BJ (cell line): ENCODE measurements around the gene DBNL. TPM values are rescaled to one million over a fixed set of nuclear protein-coding genes. Genes with fewer than 3 reads are reported as not detected.
A peak's percentile ranks its signal among the peaks of the same experiment; 100 is the strongest.
"Not testable (repeated sequence)": the region's sequence is repeated elsewhere in the genome, so short reads cannot be mapped to it uniquely, and the experiment has no call there.

Experiments
- CTCF ChIA-PET: fragments of 350-600 bp; formaldehyde crosslinking; extraction: SDS; loops from one replicate; lab custom pipeline; 2021; ENCODE audit warnings: antibody characterized with exemption, inconsistent platforms; lab: Yijun Ruan, JAX
- POLR2A ChIA-PET: fragments of 300-600 bp; sonication (Branson Sonifier 250); formaldehyde crosslinking; extraction: SDS; loops from one replicate; lab custom pipeline; 2021; ENCODE audit warnings: antibody characterized with exemption; lab: Charles Lee
- DNase-seq: peaks from one replicate; pipeline ENCODE4 v3.0.0-alpha.2; 2011; ENCODE audit warnings: low read depth
- H3K27me3 ChIP-seq: 2 replicates; pipeline ENCODE4 v1.6.0; 2011; ENCODE audit warnings: low read length; ENCODE audit not compliant: control insufficient read depth, insufficient read depth
- H3K36me3 ChIP-seq: 2 replicates; pipeline ENCODE4 v1.5.1; 2011; ENCODE audit warnings: low read length; ENCODE audit not compliant: control insufficient read depth, insufficient read depth
- H3K4me3 ChIP-seq: 2 replicates; pipeline ENCODE4 v1.5.1; 2011; ENCODE audit warnings: low read depth, mild to moderate bottlenecking, control low read depth, low read length
- CTCF ChIP-seq: IDR thresholded peaks from 2 replicates; pipeline ENCODE4 v1.5.1; 2011; ENCODE audit warnings: low read depth, mild to moderate bottlenecking, control low read depth, inconsistent platforms, low read length, moderate library complexity; ENCODE audit not compliant: insufficient read depth
- polyA minus RNA-seq: library from RNA; depleted of rRNA, polyadenylated mRNA; stranded (reverse); fragments of >200 nt; gene quantifications from 2 replicates; pipeline ENCODE4 v1.2.3, GENCODE V29; 2011; rRNA and poly(A)+ RNA removed
- polyA plus RNA-seq: library from polyadenylated mRNA; depleted of rRNA; stranded (reverse); fragments of >200 nt; gene quantifications from 2 replicates; pipeline ENCODE4 v1.2.3, GENCODE V29; 2011; rRNA removed

DBNL gene
- 88.1 and 140 TPM in 2 replicates for polyA plus RNA-seq
- 84.1 and 119 TPM in 2 replicates for polyA minus RNA-seq

- DNase-seq: peak; percentile 44
- no peaks in the 10 kb centered on the region for H3K27me3 ChIP-seq
- POLR2A ChIA-PET: interaction anchor here (0.6 to 0.7 kb wide), 3 partner anchors 10 to 532 kb away, joined by 3 to 6 read pairs (median 3); no protein-coding TSS in a partner anchor
- TF ChIP-seq CTCF: no peak
- peaks cover 2% of the 10 kb centered on the region; the same call in 1 of the 2 replicates for H3K36me3 ChIP-seq
- H3K4me3 ChIP-seq: peak within 1 kb of the TSS; percentile 99
- CTCF ChIA-PET: interaction anchor here (1.0 to 1.2 kb wide), 2 partner anchors 19 to 28 kb away, joined by 3 to 4 read pairs; no protein-coding TSS in a partner anchor
Measured at GRCh38 chr7:44044315-44045225, at the start of gene DBNL. Gene DBNL, plus strand, starts transcription at chr7:44044702. Its CDS starts 36 bp downstream, at chr7:44044738.

DNA sequence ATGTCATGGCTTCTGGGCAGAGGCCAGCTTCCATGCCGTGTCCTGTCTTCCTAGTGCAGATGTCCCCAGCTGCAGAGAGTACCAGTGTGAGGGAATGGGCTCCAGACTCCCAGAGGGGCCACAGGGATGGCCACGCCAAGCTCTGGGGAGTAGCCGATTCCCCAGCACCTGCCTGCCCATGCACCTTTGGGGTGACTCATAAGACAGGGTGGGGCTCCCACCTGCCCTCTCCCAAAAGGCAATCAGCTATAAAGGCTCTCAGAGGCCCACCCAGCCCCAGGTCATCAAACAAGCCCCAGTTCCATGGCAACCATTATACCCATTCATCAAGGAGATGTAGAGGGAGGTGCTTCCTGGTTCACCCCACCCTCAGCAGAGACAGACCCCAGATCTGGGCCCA, 47.0 kb upstream of the DBNL start, which contains the start of gene SPDYE1:
Gene SPDYE1, plus strand, starts transcription at position 366 of the 400 bp plus-strand sequence. CDS start 2,053 bp downstream, outside the sequence.
- H3K36me3 ChIP-seq, POLR2A ChIA-PET, CTCF ChIA-PET, H3K4me3 ChIP-seq, H3K27me3 ChIP-seq, DNase-seq: not testable (repeated sequence)

- DNase-seq, POLR2A ChIA-PET, H3K27me3 ChIP-seq, H3K36me3 ChIP-seq, H3K4me3 ChIP-seq, CTCF ChIA-PET: not testable (repeated sequence)
Measured at GRCh38 chr7:44012081-44012480, 32.4 kb upstream of the DBNL start.

- H3K27me3 ChIP-seq, POLR2A ChIA-PET, H3K36me3 ChIP-seq, H3K4me3 ChIP-seq, CTCF ChIA-PET, DNase-seq: not testable (repeated sequence)
Measured at GRCh38 chr7:44015090-44015489, 29.4 kb upstream of the DBNL start.

- H3K36me3 ChIP-seq, POLR2A ChIA-PET, H3K27me3 ChIP-seq: not testable (repeated sequence)
- peak; percentile 64 for DNase-seq
- peak overlapping the region; percentile 77 for H3K4me3 ChIP-seq
- peak; percentile 72 for TF ChIP-seq CTCF
- CTCF ChIA-PET: interaction anchor here (0.8 to 1.8 kb wide), 5 partner anchors 28 to 225 kb away, joined by 3 to 8 read pairs (median 4); no protein-coding TSS in a partner anchor
Measured at GRCh38 chr7:44018857-44019807, 25.4 kb upstream of the DBNL start.

- H3K4me3 ChIP-seq, POLR2A ChIA-PET, H3K27me3 ChIP-seq, DNase-seq, H3K36me3 ChIP-seq: not testable (repeated sequence)
- CTCF ChIA-PET: interaction anchor here (0.8 to 1.8 kb wide), 5 partner anchors 27 to 224 kb away, joined by 3 to 8 read pairs (median 4); no protein-coding TSS in a partner anchor
Measured at GRCh38 chr7:44019825-44020224, 24.7 kb upstream of the DBNL start.

- POLR2A ChIA-PET, H3K4me3 ChIP-seq, H3K36me3 ChIP-seq, H3K27me3 ChIP-seq, DNase-seq: not testable (repeated sequence)
- CTCF ChIA-PET: interaction anchor here (0.6 kb wide), 1 partner anchor 48 kb away, joined by 3 read pairs; no protein-coding TSS in a partner anchor
Measured at GRCh38 chr7:44022069-44022468, 22.4 kb upstream of the DBNL start.

DNA sequence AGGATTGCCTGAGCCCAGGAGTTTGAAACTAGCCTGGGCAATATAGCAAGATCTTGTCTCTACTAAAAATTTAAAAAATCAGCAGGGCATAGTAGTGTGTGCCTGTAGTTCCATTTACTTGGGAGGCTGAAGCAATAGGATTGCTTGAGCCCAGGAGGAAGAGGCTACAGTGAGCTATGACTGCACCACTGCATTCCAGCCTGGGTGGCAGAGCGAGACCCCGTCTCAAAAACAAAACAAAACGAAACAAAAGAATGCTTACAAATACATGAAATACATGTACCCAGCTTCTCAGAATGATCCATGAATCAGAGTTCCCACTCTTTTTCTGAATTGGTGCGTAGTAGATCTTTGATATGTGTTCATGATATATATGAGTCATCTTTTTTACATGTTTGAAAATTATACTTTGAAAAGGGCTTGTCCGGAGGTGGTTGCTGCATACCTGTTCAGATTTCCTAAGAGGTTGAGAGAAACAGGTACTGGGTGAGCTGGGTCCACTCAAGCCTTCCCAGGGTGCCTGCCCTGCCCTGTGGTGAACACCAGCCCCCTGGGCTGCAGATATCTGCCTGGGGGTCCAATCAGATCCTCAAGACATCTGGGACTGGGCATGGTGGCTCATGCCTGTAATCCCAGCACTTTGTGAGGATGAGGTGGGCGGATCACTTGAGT, 21.6 kb upstream of the DBNL start:
- H3K27me3 ChIP-seq, H3K4me3 ChIP-seq, DNase-seq, POLR2A ChIA-PET, H3K36me3 ChIP-seq: not testable (repeated sequence)
- CTCF ChIA-PET: interaction anchor here (0.6 kb wide), 1 partner anchor 47 kb away, joined by 3 read pairs; no protein-coding TSS in a partner anchor

DNA sequence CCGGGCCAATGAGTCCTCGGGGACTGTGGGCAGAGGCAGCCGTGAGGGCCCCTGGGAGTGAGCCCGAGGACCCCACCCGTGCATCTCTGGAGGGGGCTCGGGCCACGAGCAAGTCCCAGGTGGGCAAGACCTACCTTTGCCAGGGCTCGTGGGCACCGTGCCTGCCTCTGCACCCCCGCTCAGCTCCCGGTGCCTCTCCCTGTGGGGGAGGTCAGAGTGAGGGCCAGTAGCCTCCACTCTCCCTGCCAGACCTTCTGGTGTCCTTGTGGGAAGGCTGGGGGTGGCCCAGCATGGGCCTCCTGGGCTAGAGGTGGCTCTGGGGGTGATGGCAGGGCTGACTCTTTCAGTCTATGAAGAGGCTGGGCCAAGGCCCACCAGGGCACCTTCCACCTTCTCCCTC, 15.1 kb upstream of the DBNL start:
- CTCF ChIA-PET, H3K27me3 ChIP-seq, POLR2A ChIA-PET, H3K36me3 ChIP-seq, DNase-seq, H3K4me3 ChIP-seq: not testable (repeated sequence)
